B cell (primary cell): ENCODE measurements around the gene AGR3.

Experiments used
- EZH2 ChIP-seq: IDR thresholded peaks from 2 replicates; pipeline ENCODE4 v1.6.1; 2012; ENCODE audit warnings: borderline replicate concordance, low read depth, mild to moderate bottlenecking, moderate library complexity, low read length; ENCODE audit not compliant: insufficient read depth, poor library complexity, severe bottlenecking
- TF ChIP-seq, protein P1 (sequence below): fragments of 200-600 bp; IDR thresholded peaks from one replicate; pipeline ENCODE4 v1.8.0; 2022; ENCODE audit warnings: antibody characterized with exemption, mild to moderate bottlenecking

DNA sequence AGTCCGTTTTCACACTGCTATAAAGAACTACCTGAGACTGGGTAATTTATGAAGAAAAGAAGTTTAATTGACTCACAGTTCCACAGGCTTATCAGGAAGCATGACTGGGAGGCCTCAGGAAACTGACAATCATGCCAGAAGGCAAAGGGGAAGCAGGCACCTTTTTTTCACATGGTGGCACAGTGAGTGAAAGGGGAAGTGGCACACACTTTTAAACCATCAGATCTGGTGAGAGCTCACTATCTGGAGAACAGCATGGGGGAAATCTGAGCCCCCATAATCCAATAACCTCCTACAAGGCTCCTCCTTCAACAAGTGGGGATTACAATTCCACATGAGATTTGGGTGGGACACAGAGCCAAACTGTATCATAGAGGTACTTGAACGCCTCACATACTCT is 30.0 kb downstream of the AGR3 start:
- TF ChIP-seq, protein P1, sequence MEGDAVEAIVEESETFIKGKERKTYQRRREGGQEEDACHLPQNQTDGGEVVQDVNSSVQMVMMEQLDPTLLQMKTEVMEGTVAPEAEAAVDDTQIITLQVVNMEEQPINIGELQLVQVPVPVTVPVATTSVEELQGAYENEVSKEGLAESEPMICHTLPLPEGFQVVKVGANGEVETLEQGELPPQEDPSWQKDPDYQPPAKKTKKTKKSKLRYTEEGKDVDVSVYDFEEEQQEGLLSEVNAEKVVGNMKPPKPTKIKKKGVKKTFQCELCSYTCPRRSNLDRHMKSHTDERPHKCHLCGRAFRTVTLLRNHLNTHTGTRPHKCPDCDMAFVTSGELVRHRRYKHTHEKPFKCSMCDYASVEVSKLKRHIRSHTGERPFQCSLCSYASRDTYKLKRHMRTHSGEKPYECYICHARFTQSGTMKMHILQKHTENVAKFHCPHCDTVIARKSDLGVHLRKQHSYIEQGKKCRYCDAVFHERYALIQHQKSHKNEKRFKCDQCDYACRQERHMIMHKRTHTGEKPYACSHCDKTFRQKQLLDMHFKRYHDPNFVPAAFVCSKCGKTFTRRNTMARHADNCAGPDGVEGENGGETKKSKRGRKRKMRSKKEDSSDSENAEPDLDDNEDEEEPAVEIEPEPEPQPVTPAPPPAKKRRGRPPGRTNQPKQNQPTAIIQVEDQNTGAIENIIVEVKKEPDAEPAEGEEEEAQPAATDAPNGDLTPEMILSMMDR: no peak
- no peak for TF ChIP-seq EZH2
